SW480 (cell line): ENCODE results near the gene RNLS.
"Not testable (repeated sequence)": the region's sequence is repeated elsewhere in the genome, so short reads cannot be mapped to it uniquely, and the experiment has no call there.

ENCODE experiments used
- DNase-seq: peaks from one replicate; pipeline ENCODE4 v3.0.0-alpha.2; 2016; ENCODE audit warnings: low spot score

The RNLS gene

DNA sequence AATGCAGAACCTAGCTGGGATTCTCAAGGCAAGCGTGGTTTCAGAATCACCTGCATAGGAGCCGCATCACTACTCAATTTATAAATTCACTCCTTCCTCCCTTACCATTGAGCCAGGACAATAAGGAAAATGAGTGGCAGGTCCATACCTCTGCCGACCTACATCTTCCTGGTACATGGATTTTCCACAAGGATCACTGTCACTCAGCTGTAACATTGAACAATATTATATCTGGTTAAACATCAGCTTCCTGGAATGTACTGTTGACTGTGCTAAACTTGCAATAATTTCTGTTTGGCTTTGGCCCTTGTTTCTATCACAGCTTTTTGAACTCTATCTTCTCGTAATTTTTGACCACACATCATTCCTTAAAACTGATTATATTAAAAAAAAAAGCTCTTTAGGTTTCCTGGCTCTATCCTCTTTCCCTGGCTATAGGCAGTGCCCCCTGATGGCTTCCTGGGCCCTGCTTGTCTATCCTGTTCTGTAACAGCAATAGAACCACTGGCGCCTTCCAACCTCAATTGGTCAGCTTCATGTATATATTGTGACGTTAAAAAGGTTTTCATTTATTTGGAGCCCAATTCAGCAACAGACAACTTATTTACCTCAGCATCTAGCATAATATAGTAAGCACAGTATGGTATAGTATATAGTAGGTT lies 59.2 kb downstream of the RNLS start:
- no peak for DNase-seq

DNA sequence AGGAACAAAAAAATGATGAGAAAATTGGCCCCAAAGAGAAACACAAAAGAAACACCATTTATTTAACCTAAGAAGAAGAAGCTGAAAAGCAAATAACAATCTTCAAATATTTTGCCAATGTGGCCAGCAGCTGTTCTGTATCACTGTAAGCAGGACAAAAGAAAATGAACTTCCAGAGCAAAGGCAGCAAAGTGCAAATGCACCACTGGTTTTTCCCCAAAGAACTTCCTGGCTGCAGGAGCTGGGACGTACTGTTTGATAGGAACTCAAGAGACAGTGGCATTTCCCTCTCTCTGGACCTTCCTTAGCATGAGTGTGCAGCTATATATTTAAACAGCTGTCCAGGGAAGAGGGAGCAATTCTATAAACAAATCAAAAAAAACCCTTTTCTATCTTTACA lies 60.4 kb downstream of the RNLS start:
- no peak for DNase-seq

DNA sequence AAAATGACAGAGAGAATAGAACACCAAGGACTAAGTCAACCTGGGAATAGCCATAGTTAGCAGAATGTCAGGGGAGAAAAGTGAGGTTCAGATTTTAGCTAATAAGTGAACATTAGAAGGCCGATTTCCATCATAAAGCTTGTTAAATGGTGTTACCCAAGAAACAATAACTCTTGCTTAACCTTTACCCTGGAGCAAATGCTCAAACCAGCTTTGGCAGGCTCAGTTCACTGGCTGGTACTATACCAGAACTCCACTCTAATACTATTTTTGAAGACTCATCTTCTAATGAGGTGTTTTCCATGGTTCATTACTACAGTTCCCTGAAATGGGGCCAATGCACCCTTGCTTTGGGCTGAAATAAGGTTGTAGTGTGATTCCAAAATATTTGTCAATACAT lies 61.3 kb downstream of the RNLS start:
- no peak for DNase-seq

DNA sequence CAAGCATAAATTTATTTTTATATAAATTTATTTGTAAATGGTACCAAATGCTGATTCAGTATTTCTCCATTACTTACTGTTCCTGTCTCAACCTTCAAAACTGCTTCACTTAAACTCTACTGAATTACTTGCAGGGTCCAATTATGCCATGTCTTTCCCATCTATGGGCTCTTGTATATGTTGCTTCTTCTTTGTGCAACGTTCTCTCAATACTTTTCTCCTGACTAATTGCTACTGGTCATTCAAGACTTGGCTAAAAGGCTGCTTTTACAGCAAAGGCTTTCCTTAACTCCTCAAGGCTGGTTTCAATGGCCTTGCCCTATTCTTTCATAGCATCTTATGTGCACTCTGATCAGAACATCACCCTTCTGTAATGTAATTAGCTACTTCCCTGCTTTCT lies 67.9 kb downstream of the RNLS start:
- DNase-seq = no peak

DNA sequence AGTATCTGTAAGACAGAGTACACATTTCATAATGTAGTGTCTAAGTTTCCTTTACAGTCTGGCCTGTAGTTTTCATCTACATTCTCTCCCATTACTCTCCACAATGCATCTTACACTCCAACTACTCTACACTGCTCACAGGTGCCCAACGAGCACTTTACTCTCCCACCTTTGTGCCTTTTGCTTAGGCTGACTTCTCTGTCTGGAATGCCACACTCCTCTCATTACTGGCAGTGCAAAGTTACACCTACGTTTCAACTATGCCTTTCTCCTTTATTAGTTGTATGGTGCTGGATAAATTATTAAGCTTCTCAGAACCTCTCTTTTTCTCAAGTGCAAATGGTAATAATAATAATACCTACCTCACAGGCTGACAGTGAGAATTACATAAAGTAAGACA lies 70.5 kb downstream of the RNLS start:
- DNase-seq = no peak

DNA sequence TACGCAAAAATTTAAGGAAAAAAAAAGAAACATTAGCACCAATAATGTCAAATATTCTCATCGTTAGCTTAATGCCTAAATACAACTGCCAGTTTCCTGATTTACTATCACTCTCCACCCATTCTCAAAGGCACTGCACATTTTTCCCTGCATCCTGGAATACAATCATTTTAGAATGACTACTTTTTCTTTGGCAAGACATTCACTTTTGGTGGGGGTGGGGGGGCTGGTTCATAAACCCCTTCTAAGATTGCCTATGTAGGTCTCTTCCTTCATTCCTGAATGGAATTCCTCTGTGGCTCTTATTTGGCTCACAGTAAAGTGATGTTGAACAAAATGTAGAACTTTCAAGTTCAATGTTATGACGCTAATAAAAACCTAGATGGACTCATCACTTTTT lies 74.3 kb downstream of the RNLS start:
- no peak for DNase-seq

DNA sequence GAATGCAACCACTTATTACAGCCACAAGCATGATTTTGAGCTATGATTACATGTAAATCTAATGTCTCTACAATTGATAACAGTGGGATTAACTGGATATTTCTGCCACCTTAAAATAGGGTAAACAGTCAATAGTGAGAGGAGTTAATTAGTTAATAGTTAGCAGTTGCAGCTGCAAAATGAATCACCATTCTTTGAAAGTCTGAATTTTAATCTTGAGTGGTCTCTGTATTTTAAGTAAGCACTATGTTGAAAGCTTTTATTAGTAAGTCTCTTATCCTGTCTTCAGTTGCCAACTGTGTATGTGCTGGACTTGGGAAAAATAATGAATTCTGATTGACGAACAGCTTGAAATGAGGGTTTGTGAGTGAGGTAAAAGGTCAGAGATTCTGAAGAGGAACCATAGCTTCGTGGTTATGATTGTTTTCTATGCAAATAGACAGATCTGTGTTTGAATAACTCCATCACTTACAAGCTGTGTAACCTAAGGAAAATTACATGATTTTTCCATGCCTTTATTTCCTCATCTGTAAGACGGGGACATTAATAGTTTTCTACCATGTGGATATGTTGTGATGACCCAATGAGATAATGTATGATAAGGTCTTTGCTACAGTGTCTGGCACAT lies 75.2 kb downstream of the RNLS start:
- DNase-seq = no peak

DNA sequence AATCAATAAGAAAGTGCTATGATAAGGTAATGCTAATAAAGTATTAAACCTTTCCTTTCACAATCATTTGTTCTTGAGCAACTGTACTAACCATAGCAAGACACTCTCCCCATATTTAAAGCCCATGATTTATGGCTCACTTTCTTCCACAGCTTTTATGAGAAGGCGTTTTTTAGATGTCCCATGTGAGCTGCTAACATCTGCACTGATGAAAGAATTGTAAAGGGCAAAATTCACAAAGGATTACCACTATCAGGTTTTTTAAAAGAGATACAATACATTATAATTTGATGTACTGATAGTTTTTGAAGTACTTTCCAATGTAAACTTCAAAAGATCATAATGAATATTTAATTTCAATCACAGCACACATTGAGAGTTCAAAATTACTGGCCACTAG lies 75.7 kb downstream of the RNLS start:
- no peak for DNase-seq

DNA sequence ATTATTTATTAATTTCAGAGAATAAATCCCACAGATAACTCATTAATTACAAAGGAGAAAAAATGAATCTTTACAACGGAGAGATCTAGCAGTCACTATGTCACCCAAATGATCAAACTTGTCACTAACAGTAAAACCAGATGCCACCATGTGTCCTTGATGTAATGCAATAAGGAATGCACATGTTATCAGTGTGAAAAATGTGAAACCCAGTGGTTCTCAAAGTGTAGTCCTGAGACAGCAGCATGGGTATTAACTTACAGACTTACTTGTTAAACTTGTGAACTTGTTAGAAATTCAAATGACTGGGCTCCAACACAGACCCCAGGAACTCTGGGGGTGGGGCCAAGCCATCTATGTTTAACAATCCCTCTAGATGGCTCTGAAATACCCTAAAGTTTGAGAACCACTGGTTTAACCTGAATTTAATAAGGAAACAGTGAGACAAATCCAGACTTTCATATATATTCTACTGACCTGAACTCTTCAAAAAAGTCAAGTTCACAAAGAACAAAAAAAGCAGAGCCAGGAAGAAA lies 77.4 kb downstream of the RNLS start:
- no peak for DNase-seq

DNA sequence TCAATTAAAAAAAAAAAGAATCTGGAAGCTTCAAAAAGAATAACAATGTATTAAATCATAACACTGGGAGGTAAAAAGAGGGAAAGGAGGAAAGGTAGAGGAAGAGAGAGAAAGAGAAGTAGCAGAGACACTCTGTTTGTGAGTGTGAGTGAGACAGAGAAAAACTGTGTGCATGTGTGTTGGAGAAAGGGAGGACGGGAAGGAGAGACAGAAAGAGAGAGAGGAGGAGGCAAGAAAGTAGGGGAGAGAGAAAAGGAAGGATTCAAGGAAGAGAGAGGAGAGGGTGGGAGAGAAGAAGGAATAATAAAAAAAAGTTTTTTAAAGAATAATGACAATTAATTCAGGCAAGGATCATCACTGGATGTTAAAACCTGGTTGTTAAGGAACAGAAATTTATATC lies 77.9 kb downstream of the RNLS start:
- DNase-seq = no peak

DNA sequence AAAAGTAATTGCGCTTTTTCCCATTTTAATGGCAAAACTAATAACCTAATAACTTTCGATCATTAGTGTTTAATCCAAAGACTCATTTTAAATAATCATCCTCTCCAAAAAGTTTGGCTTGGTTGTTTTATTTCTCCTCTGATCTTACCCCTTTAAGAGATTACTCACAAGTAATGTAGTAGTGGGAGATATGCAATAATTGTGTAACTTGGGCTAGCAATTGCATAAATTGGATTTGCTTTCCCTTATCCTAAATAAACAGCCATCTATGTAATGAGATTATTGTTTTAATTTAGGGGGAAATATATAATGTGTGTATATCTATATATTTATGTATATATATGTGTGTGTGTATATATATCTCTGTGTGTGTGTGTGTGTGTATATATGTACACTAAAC lies 82.5 kb downstream of the RNLS start:
- DNase-seq = no peak

DNA sequence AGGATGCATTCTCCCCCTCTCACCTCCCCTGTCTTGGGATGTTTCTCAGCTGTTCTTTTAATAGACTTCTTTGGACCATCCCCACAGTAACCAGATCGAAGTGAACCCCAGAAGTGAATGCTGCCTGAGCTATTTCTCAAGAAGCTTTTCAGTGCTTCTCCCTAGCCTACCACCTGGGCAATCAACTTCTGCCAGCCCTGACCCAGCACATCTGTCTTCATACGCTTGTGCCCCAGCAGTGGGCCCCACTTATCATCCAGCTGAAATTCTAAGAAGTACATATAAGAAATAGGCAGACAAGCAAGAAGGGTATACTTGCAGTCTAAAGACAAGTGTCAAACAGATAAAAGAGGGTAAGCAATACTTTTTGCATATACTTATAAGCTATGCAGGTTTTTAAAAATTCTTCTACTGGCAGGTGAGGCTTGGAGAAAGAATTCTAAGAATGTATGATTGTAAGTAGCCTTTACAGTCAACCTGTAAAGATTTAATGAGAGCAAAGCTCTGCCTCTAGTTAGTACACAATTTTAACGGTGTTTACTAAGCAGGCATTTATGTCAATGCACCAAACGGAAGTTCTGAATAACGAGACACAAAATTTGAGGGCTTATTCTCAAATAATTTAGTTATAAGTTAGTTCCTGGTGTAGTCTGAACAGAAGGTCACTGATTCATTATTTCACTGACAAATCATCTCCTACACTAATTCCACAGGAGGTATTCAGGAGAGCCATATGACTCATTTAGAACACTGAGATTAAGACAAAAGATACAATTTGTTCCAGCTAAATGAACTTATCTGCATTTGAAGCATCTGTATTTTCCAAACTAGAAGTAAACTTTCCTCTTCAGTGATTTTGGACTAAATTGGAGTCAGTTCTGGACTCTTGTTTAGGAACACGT lies 83.3 kb downstream of the RNLS start:
- no peak for DNase-seq

DNA sequence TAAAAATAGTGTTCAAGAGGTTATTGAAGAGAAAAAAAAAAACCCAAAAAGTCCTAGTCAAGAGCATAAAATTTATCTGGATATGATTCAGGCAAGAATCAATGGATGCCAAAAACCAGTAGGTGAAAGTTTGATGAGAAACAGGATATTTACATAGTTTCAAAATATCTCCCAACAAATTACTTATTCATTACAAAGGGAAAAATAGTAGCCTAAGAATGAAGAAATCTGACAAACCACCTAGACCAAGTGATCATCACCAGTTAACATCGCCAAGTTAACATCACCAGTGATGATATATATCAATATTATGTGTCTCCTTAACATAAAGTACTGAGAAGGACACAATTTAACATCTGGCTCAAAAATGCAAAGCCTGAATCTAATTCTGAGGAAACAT lies 85.2 kb downstream of the RNLS start:
- no peak for DNase-seq

DNA sequence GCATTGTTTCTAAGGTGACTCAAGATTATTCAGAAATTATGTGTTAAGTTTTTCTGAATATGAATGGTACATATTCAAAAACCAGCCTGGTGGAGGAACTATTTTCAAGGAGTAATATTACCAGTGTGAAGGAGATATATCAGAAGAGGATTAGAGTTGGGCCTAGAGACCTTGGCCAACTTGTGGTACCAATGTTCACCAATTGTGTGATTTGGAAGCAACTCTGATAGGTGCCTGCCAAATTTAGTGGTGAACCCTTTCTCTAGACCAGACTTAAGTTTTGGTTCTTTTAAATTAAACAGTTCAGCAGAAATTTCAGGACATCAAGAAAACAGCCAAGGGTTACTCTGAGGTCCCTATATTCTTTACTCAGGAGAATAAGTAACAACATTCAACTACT lies 88.6 kb downstream of the RNLS start:
- DNase-seq = no peak

DNA sequence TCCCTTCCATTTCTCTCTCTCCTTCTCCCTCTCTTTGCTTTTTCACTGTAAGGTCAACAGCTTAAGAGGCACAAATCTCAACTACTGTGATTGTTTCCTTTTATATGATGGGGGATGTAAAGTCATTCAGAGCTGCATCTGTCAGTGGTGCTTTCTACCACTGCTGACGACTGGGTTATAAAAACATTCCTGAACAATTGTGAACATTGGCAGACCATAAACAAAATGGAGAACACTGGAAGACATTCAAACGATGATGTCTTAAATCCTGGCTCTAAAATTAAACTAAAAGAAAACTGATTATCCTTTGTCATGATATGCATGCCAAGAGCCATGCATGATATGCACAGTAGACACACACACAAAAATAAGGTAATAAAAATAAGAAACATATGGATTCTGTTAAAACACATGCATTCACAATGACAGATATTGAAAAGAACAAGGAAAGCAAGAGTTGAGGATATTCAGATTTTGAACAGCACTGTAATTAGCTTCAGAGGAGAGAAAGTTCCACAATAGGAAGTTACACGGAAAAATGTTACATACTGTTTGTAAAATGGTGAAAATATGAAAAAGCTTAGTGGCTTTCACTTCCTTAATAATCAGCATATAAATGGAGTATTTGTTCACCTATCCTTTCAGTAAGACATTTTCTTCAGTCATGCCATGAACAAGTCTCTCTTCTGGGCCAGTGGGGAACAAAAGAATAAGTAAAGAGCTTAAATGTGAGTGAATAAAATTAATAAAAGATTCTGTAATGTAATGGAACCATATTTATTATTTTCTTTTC lies 89.2 kb downstream of the RNLS start:
- no peak for DNase-seq

DNA sequence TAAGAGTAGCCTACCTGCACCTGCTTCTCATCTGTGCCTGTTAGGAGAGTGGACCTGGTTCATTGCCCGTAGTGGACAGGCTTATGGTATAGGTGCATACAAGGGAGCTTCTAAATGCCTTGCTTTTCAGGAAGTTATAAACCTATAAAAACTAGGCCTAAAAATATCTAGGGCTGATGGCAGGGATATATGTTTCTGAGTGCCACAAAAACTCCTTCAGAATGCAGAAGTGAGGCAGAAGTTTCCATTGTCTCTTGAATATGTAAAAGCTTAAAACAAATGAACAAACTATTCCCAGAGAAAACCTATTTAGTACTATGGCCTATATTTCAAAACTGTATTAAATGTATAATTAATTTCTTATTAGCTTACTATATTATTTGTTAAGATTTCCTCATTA lies 91.8 kb downstream of the RNLS start:
- DNase-seq = no peak

DNA sequence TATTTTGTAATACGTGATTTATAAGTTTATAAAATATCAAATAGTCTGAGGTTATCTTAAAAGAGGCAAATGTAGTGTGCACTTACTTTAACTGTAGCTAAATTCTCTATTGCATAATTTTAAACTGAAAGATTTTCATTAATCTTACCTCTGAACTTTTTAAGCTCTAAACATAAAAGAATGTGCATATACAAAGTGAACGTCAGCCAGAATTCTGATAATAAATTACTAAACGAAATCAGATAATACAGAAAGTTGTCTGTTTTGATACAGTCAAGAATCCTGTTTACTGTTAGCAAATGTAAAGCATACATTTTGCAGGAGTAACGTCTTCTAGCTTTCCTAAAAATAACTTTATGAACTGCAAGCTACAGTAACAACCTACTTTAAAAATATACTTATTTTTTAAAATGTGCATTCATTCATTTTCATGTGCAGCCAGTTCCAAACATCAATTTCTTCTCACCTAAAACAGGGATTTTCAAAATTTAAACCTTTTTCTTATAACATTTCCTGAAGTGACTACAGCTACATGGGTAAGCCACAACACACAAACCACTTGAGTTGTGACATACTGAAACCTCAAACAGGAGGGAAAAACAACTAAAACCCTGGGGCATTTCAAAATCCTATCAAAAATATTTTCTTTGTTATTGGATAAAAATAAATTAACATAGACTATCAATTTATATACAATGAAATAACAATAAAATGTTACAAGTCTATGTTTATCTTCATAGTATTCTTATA lies 92.7 kb downstream of the RNLS start:
- no peak for DNase-seq

DNA sequence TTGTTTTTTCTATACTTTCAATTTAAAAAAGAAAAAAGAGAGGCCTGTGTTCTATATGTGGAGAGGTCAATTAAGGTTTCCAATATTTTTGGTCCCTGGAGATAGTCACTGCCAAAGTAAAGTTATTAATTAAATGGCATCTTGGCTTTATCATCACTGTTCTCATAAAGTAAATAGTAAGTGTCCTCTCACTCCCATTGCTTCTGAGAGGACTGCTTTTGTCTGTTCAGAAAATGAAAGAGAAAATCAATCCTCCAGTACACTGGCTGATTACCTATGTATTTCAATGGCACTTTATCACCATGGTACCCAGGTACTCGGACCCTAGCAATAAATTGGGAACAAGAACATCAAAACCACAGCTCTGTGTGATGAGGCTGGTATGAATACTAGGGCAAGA lies 94.0 kb downstream of the RNLS start:
- DNase-seq = peak; percentile 6

DNA sequence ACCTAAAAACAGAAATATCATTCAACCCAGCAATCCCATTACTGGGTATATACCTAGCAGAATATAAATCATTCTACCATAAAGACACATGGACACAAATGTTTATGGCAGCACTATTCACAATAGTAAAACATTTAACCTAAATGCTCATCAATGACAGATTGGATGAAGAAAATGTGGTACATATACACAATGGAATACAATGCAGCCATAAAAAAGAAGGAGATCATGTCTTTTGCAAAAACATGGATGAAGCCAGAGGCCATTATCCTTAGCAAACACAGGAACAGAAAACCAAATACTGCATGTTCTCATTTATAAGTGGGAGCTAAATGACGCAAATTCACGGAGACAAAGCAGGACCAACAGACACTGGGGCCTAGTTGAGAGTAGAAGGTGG lies 96.3 kb downstream of the RNLS start:
- not testable (repeated sequence) for DNase-seq

DNA sequence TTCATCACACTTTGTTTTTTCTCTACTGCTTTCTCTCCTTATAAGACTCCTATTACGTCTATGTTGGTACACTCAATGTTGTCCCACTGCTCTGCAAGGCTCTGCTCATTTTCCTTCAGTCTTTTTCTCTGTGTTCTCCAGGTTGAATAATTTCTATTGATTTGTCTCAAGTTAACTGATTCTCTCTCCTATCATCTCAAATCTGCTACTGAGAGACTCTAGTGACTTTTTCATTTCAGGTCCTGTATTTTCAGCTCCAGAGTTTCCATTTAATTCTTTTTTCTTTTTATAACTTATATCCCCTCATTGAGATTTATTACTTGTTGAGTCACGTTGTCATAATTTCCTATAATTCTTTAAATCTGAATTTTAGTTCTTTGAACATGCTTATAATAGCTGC lies 100.9 kb downstream of the RNLS start:
- DNase-seq = no peak

DNA sequence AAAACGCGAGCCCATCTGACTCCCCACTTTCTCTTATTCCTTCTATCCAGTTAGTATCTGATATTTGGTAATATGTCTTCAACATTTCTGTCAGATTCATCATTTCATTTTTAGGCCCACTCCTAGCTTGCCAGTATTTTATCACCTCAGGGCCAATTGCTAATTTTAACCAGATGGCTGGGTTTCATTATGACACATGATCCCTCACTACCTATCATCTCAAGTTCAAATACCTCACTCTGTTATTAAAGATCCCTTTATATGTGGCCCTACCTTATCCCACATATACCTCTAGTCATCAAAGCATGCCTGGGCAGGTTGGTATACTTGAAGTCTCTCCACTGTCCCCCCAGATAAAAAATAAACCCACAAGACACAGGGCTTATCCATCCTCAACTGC lies 104.9 kb downstream of the RNLS start:
- DNase-seq = no peak
